ENCODE measurements around the gene DTNBP1.

The DTNBP1 gene

DNA sequence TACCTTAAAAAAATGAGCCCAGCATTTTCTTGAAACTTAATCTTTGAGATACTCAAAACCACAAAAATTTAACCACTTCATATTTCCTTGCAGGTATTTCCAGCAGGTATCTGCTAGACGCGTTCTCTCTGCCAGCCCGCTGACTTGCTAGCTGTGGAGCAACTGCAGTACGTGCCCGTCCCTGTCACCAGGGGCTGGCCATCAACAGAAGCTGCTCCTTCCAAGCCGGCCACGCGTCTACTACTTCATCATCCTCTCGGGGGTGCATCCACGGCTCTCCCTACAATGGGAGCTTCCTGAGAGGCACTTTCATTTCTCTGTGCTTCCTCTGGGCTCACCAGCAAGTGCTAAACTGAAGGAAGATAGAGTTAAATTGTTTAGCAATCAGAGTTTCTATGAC lies 132.4 kb downstream of the DTNBP1 start:
- DNase-seq = no peak

DNA sequence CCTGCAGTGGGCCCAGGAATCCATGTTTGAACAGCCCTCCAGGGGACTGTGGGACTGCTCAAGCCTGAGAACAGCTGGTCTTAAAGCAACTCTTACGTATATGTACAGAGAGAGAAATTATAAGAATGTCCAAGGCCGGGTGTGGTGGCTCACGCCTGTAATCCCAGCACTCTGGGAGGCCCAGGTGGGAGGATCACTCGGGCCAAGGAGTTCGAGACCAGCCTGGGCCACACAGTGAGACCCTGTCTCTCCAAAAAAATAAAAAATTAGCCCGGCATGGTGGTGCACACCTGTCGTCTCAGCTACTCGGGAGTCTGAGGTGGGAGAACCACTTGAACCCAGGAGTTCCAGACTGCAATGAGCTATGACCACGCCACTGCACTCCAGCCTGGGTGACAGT lies 134.0 kb downstream of the DTNBP1 start:
- no peak for DNase-seq

DNA sequence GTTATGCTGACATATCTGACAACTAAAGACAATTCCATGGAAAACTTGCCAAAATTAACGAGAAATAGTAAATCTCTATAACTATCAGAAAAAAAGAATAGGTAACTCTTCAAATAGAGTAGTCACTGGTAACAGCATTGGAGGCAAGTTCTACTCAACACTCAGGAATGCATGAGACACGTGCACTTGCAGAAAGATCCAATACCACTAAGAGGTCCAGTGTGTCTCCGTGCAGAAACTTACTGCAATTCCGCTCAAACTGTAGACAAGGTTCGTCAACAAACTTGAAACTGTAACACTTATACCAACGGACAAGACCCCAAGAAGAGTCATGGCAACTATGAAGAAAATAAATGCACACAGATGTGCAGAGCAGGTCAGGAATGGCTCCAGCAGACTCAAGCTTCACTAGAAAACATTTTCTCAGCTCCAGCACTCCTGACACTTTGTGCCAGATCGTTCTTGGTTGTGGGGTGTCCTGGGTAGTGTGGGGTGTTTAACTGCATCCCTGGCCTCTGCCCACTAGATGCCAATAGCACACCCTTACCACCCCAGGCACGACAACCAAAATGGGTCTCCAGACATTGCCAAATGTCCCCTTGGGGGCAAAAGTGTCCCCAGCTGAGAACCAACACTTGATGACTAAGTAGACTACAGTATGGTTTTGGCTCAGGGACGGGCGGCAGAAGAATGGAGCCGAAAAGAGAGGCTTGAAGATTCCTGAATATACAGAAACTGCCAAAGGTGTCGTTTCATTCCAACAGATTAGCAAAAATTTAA lies 134.8 kb downstream of the DTNBP1 start:
- DNase-seq = no peak

DNA sequence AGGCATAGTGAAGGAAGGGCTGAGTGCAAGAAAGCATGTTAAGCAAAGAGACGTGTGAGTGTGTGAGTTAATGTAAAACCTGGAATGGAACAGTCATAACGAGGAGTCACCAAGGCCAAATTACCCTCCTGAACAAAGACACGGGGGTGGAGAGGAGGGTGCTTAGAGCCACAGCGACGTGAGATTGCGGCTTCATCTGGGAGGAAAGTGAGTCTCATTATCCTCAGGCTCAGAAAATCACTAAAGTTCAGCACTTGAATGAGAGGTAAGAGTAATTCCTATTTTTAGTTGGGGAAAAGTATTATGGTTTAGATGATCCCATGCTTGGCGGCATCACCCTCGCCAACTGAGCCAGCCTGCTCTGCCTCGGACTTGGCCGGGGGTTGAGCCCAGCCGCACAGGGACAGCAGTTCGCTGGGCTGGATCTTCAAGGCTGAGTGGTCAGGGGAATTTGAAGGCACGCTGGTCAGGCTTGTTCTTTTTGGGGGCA lies 136.6 kb downstream of the DTNBP1 start:
- no peak for DNase-seq

DNA sequence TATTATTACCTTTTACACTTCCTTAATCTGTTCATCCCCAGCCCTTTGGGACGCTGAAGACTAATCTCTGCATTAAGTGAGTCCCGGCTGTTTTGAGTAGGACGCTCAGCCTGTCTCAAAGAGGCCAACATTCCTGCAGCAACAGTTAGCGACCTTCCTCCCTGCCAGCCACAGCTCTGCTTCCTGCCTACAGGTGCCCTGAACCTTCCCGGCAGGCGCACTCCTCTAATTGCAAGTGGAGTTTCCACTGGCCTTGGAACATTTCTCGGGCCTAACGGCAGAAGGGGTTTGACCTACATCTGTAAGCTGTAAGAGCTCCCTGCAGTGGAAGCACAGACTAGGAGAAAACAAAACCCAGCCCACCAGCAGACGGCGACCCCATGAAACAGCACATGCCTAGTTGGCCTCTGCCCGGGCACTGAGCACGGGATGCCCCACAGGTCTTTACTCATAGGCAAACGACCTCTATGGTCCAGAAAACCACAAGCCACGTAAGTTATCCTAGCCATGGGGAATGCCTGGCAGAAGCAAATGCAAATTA lies 137.9 kb downstream of the DTNBP1 start:
- no peak for DNase-seq

DNA sequence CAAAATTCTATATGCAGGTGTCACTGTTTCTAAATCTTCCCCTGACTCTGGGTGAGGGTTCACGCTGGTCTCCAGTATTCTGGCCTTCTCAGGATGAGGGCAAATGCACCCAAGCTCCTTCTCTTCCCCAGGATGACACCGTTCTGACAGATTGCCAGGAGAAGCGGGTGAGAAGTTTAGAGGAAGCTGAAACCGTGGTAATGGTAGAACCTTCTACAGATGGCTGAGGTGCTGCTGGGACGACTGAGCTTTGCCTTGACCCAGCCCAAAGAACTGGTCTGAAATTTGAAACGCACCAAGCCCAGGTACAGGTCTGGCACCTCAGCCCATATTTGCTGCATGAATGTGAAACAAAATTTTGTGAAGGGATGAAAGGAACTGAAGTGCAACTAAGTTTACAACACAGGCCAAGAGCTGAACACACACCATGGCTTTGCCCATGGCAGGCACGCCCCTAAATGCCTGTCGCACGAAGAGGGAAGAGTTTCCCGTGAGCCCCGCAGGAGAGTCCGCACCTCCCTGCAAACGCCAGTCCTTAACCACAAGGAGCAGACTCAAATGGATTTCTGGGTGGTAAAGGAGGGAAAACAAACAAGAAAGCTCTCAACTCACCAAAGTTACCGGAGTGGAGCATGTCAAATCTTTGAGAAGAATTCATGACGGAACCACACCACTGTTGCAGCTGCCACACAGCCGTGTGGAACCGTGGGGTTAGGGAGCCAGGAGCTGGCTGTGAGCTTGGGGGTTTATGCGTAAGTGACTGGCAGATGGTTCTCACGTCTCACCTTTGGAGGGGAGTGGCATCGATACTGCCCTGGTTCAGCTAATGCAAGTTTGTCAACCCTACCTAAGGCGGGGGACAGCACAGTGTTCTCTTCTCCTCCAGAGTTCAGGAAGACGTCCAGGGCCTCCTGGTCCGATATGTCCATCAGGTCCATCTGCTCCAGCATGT lies 138.9 kb downstream of the DTNBP1 start:
- no peak for DNase-seq

DNA sequence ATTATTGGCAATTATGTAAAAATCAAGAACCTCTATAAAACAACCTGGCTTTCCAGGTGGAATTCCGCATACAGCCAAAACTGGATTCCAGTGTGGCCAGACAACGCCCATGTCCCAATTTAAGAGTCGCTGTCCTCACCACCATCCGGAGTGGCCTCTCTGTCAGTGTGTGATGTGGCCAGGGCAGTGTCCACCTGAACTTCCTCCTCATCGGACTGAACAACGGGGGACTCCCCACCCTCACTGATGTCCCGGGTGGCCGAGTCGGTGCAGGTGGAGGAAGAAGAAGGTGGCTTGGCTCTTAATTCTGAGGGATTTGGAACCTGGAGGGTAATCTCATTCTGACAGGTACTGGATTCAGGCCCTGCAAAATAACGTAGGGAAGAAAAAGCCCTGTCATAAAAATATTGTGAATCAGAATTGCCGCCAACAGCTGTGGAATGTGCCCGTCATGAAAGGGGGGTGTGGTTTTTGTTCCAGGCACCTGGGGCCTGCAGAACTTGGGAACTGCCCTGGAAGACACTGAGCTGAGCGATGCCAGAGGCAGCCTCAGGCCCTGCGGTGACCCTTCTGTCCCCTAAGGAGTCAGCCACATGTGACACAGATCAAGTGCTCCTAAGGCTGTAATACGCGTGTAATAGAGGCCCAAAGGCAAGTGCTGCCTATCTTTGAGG lies 139.8 kb downstream of the DTNBP1 start:
- no peak for DNase-seq

DNA sequence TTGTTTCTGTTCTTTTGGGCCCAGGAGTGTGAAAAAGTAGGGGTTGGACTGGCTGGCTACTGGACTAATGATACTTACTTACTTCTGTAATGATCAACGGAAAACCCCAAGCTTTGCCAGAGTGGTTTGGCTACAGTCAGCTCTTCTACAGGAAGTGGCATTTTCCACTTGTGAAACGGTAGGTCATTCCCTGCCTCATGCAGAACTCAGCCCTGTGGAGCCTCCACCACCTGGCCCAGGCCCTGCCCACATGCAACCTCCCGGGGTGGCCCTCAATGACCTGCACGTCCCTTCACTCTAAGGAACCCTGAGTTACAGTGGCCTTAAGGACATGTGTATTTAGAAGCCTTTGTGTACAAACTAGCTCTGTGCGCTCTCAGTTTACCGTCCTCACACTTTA lies 140.4 kb downstream of the DTNBP1 start:
- no peak for DNase-seq

DNA sequence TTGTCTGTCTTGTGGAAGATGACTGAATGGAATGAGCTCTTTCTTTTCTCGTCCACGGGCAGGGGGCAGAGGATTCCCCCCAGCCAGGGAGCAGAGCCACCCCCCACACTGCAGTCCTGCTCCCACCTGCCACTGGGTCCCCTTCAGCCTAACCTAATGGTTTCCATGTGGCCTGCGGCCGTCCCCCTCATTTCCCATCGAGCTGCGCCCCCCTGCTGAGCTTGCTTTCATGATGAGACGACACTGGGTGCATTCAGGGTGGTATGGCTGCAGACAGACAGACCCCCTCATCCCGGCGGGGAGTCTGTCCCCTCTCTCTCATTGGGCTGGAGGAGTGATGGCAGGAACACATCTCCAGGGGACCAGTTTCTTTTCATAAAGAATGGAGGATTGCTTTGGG lies 140.8 kb downstream of the DTNBP1 start:
- DNase-seq = no peak

DNA sequence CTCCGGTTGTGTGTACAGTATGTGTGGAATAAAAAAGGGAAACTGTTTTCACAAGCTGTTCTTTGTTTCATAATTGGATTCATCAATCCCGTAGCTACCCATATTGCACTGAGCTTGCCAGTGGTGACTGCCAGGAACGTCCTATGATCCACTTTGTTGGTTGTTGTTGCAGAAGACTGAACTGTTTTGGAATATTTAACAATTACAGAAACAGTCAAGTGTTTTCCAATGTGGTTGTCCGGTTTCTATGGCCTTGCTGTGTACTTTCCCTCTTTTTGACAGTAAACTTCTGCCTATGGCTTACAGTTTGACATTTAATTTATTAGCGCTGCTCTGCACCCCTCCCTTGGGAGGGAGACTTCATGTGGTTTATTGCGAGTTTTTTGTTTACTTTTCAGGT lies 141.2 kb downstream of the DTNBP1 start:
- DNase-seq = peak in 1 of 2 donors; percentile 54

DNA sequence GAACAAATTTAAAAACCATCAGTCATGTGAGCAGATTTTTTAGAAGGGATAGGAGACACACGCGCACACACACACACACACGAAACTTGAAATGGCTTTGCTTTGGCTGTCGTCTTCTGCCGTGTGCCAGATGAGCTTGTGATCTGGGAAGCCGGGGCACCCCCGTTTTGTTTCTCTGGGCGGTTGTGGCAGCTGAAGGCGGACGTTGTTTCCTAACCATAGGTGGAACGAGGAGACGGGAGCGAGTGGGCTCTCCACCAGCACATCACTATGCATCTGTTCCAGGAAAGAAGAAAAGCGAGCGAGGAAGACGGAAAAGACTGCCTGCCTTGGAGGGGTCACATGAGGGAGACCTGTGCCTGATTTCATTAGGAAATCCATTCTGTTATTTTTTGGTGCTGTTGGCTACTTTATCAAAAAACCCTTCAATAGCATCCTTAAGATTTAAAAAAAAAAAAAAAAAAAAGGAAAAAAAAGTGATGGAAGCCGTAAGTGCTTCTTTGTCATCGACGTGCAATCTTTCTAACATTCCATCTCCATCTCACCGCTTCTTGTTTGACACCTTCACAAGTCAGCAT lies 142.1 kb downstream of the DTNBP1 start:
- no peak for DNase-seq

DNA sequence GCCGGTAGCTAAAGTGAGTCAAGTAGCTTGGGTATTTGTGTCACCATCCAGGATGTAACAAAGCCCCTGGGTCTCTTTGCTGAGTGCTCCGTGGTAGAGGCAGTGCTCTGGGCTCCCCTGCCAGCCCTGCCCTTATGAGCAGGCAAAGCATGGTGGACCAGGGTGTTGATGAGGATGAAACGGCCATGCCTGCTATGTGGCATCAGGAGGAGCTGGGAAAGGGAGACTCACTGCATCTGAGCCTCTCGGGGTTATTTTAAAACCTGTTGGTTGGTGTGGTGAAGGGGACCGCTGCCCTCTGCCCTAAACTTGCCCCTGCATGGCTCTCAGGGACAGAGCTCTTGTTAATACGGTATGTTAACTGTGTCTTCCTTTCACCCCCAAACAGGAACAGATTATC lies 143.1 kb downstream of the DTNBP1 start:
- DNase-seq = no peak

DNA sequence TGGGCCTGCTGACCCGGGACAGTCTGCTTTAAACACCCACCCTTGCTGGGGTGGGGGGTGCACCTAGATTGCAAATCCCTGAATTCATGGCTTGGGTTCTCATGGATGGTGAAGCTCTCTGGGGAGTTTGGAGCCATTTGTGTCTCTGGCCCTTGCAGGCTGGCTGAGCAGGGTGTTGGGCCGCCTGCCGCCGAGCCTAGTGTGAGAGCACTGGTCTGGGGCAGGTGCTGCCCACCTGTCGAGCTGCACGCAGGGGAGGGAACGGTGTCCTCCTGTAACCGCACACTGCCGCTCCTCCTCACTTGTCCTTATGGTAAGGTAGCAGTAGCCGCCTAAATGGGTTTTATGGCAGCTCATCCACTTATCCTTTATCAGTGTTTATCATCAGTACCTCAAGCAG lies 143.9 kb downstream of the DTNBP1 start:
- no peak for DNase-seq

DNA sequence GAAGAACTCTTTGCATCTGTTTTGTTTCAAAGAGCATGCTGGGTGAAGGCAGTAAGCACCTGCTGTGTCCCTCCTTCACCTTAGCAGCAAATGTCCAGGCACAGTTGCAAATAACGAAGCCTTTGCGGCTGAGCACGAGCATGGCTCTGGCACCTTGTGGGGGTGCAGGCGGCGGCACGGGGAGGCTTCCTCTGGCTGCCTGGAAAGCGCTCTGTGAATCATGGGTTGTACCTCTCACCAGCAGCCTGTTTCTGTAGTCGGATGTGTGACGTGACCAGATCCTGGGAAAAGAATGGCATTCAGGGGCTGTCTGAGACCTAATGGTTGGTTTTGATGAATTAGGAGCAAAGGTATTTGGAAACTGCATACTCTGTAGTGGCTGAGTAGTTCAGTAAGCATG lies 144.8 kb downstream of the DTNBP1 start:
- no peak for DNase-seq

DNA sequence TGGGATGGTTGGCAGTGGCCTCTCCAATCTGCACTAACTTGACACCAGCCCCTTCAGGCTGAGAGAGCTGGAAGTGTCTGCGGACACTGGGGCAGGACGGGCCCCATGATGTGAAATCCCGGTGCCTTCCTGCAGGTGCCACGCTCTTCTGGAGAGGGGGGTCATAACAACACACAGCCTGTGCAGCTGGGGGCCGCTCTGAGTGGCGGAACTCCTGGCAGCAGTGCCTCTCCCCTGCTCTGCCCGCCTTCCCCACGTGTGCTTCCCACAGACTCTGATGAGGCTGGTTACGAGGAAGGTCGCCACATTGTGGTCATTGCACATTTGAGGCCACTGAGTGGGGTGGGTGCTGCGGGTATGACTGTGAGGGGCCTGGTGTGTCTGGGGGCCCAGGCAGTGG lies 145.2 kb downstream of the DTNBP1 start:
- no peak for DNase-seq

DNA sequence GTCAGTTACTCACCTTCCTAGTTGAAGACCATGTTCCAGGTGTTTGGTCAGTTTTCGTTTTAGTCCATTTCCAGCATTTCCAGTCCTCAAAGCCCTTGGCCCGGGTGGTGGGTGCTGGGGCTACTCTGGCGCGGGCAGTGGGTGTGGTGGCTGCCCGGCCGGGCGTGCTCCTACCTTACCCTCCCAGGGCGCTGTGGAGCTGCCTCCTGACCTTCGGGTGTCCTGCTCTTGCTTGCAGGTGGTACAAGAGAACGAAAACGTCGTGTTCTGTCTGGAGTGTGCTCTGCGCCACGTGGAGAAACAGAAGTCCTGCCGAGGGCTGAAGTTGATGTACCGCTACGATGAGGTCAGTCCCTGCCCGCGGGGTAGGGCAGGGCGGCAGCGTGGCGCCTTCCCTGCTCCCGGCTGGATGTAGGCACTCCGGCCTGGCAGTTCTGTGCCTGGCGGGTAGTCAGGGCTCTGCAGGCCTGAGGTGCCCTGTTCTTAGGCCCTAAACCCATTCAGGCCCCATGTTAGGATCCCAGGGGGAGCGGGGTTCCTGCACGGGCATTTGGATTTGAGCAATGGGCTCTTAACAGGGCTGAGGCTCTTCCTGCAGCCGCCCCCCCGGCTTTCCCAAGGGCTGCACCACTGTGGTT lies 145.8 kb downstream of the DTNBP1 start:
- no peak for DNase-seq

DNA sequence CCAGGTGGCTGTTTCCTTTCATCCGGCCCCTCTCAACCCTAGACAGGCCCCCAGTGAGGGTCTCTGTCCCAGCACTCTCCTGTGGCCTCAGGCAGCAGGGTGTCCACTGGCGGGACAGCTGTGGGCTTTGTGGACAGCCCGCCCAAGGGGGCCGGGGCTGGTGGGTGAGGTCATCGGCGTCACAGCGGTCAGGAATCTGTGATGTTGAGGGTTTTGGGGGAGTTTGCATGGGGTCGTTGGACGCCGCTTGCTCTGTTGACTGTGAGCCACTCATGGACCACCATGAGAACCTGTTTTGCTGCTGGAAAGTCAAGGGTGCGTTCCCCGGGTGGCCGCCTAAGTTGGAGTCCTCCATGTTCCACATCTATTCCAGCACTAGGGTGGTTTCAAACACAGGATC lies 146.4 kb downstream of the DTNBP1 start:
- DNase-seq = no peak

DNA sequence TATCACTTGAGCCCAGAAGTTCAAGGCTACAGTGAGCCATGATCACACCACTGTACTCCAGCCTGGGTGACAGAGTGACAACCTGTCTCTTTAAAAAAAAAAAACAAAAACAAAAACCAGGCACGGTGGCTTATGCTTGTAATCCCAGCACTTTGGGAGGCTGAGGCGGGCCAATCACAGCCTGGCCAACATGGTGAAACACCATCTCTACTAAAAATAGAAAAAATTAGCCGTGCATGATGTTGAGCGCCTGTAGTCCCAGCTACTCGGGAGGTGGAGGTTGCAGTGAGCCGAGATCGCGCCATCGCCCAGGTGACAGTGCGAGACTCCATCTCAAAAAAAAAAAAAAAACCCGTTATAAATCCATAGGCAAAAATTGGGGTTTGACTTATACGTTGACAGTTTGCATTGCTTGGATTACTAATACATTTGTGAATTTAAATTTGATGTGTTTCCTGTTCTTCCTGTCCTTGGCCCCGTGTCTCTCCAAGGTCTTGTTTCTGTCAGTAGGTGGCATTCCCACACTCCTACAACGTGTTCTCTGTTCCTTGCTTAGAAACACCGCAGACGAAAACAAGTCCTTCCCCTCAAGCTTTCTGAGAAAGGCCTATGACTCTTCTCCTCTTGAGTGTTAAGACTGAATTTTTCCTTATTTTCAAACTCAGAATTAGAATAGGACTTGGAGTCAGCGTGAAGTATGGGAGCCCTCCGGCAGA lies 147.0 kb downstream of the DTNBP1 start:
- DNase-seq = no peak

DNA sequence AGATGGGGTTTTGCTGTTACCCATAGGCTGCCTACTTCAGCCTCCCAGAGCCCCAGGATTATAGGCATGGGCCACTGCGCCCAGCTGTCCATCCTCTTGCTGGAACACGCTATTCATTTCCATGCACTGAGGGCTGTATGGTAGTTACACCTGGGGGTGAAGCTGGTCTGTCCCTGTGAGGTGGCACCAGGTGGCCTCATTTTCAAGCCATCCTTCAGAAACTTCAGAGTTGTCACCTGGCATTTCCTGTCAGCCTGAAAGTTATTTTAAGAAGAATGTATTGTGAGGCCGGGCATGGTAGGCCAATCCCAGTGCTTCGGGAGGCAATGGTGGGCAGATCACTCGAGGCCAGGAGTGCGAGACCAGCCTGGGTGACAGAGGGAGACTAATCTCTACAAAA lies 147.6 kb downstream of the DTNBP1 start:
- no peak for DNase-seq

DNA sequence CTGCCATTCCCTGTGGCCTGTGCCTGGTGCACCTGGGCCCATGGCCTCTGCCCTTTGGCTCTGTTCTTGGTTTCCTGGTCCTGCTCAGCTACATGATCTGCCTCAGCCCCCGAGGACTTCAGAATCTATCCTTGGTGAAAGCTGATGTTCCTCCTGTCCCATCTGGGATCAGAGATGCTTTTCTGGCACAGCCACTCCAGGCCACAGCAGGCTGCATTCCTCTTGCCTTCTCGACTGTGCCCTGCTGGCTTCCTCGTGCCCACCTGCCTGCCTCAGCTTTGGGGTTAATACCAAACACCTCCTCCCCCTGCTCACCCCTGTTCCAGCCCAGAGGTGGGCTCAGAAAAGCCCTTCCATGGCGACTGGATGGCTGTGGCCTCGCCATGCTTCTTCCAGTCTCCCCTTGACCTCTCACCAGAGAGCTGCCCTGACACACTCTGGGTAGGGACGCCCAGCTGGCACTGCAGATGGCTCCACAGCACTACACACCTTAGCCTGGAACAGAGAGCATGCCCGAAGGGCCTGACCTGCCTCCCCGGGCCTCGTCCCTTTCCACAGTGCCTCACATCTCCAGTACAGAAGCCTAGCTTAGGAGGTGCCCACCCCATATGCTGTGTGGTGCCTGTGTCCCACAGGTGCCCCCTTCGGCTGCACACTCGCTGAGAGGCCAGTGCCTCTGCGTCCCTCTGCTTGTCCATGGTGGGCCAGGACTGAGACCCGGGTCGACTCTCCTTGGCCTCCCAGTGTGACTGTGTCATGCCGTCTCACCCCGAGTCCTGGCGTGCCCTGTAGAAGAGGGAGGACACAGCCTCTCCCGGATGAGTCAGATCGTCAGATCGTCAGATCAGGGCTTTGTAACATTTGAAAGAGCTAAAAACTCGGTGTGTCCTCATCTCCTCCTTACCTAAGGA lies 148.8 kb downstream of the DTNBP1 start:
- no peak for DNase-seq

Measured in hippocampal formation (tissue), 2 donors.